Measurements from ENCODE around the gene POU3F3. TPM values are rescaled to one million over a fixed set of nuclear protein-coding genes. Genes with fewer than 3 reads are reported as not detected.

POU3F3 gene
- total and polyA plus RNA-seq, 10 donors, result not detected

DNA sequence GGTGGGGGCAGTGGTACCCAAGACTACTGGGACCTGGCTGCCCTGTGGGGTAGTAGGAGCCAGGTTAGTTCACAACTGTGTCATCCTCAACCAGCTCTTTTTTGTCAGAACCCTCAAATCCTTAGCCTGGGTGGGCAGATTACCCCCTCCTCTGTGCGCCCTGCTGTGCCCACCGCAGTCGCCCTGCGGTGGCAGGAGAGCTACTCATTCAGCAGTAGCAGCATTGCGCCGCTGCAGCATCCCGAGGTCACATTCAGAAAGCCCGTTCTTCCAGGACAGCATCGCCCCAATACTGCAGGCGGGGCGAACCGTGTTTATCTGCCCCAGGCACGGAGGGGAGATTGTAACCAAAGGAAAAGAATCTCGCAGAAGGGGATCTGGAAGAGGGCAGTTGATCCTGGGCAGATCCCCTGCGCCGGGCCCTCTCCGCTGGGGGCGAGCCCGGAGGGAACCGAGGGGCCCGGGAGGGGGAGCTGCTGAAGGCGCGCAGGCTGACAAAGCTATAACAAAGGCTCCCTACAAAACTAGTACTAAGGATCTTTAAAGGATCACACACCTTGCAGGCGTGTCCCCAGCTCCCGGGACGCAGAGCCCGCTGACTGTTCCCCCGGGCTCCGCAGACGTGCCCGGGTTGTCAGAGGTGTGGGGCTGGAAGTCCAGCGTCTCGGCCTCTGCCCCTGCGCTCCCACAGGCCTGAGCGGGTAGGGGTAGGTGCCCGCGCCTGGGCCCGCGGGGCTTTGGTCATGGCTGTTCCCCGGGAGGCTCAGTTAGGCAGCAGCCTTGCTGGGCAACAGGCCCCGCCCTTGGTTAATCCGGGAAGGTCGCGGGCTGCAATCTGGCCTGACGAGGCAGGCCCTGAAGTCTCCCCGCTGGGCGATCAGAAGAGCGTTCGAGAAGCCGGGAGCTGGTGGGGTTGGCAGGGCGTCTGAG is 13.2 kb downstream of the POU3F3 start:
- peak; percentile 74 for DNase-seq
- WGBS, 5 donors, result 3 to 5% (median 3%) methylated on average over 31 to 51 of the region's 51 CpGs
- no peaks in the 10 kb centered on the region for H3K36me3 ChIP-seq
- H3K27me3 ChIP-seq (replicated peaks in 1 of 7), result peaks cover 18 to 100% (median 99%) of the 10 kb centered on the region in 7 donors
- no peaks in the 10 kb centered on the region for H3K9me3 ChIP-seq
- peaks cover 5 to 43% (median 18%) of the 10 kb centered on the region in 6 donors for H3K4me1 ChIP-seq
- TF ChIP-seq POLR2AphosphoS5 (IDR thresholded peaks at IDR 0.05) (no peak), POLR2A (IDR thresholded peaks at IDR 0.05) (no peak)
- TF ChIP-seq, protein P1, sequence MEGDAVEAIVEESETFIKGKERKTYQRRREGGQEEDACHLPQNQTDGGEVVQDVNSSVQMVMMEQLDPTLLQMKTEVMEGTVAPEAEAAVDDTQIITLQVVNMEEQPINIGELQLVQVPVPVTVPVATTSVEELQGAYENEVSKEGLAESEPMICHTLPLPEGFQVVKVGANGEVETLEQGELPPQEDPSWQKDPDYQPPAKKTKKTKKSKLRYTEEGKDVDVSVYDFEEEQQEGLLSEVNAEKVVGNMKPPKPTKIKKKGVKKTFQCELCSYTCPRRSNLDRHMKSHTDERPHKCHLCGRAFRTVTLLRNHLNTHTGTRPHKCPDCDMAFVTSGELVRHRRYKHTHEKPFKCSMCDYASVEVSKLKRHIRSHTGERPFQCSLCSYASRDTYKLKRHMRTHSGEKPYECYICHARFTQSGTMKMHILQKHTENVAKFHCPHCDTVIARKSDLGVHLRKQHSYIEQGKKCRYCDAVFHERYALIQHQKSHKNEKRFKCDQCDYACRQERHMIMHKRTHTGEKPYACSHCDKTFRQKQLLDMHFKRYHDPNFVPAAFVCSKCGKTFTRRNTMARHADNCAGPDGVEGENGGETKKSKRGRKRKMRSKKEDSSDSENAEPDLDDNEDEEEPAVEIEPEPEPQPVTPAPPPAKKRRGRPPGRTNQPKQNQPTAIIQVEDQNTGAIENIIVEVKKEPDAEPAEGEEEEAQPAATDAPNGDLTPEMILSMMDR (IDR thresholded peaks at IDR 0.05 in 8 of 11, conservative IDR thresholded peaks at IDR 0.05 in 3 of 11), result no peak
- peak overlapping the region in 1 of 8 donors; percentile 0 for H3K4me3 ChIP-seq
- intact Hi-C loops (cut with DNase I; ENCODE audit: low total_unique reads), result no loop called here
- H3K27ac ChIP-seq, result no peak overlapping the region

GRCh38 chr2:104867813-104868504 is 14.0 kb downstream of the POU3F3 start:
- no peaks in the 10 kb centered on the region for H3K36me3 ChIP-seq
- H3K4me3 ChIP-seq, result peak overlapping the region in 1 of 8 donors; percentile 0
- WGBS, 5 donors, result 9 to 17% (median 13%) methylated on average over 23 to 33 of the region's 33 CpGs
- TF ChIP-seq POLR2A (IDR thresholded peaks at IDR 0.05) (no peak), POLR2AphosphoS5 (IDR thresholded peaks at IDR 0.05) (no peak)
- TF ChIP-seq, protein P1 (IDR thresholded peaks at IDR 0.05 in 8 of 11, conservative IDR thresholded peaks at IDR 0.05 in 3 of 11), result no peak
- peaks cover 14 to 100% (median 99%) of the 10 kb centered on the region in 7 donors for H3K27me3 ChIP-seq (replicated peaks in 1 of 7)
- H3K27ac ChIP-seq, result no peak overlapping the region
- no peak for DNase-seq
- H3K9me3 ChIP-seq, result no peaks in the 10 kb centered on the region
- H3K4me1 ChIP-seq, result peaks cover 11 to 43% (median 23%) of the 10 kb centered on the region in 6 donors
- intact Hi-C loops (cut with DNase I; ENCODE audit: low total_unique reads), result no loop called here

- H3K4me1 ChIP-seq, result peaks cover 11 to 45% (median 28%) of the 10 kb centered on the region in 6 donors
- intact Hi-C loops (cut with DNase I; ENCODE audit: low total_unique reads), result no loop called here
- no peak for TF ChIP-seq POLR2AphosphoS5 (IDR thresholded peaks at IDR 0.05)
- no peak for TF ChIP-seq POLR2A (IDR thresholded peaks at IDR 0.05)
- TF ChIP-seq, protein P1 (IDR thresholded peaks at IDR 0.05 in 8 of 11, conservative IDR thresholded peaks at IDR 0.05 in 3 of 11), result no peak
- DNase-seq, result no peak
- H3K9me3 ChIP-seq, result no peaks in the 10 kb centered on the region
- 23 to 40% (median 30%) methylated on average over 4 of the region's 4 CpGs for WGBS, 5 donors
- H3K27me3 ChIP-seq (replicated peaks in 1 of 7), result peaks cover 13 to 100% (median 97%) of the 10 kb centered on the region in 7 donors
- no peaks in the 10 kb centered on the region for H3K36me3 ChIP-seq
- no peak overlapping the region for H3K27ac ChIP-seq
- H3K4me3 ChIP-seq, result no peak overlapping the region
Observed at GRCh38 chr2:104868505-104868866, 14.6 kb downstream of the POU3F3 start.

Measured in spleen (tissue), 11 donors.